Measurements from ENCODE around the gene CGNL1.

Gene CGNL1

DNA sequence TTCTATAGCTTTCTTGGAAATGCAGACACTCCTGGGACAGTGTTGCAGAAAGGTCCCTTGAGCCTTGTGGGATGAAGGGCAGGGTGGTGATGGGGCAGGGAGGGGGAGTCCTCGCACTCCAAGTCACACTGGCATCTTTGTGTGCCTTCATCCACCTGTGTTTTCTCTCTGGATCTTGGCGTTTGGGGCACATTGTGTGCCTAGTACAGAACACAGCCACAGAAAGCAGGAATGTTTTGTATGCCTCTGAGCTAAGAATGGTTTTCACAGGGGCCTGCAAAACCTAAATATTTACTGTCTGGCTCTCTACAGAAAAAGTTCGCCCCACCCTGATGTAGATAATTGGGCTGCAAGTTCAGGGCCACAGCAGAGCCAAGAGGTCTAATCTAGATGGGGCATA, 221.1 kb downstream of the CGNL1 start:
- no peak for DNase-seq (ENCODE audit: low read depth)

DNA sequence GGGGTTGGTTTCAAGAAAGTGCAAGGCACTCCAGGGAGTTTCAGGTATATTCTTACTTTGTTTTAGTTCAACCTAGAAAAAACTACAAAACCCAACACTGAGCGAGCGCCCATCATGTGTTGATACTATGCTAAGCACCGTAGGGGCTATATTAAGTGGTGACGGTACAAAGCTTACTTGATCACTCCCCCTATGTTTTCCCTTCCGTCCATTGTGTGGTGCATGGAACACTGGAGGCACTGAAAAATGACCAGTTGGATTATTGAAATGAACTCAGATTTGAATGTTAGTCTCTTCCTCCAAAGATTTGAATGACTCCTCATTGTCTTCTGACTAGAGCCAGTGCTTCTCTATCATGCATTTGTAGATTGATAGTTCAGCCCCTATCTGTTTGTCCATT, 222.0 kb downstream of the CGNL1 start:
- DNase-seq (ENCODE audit: low read depth): no peak

DNA sequence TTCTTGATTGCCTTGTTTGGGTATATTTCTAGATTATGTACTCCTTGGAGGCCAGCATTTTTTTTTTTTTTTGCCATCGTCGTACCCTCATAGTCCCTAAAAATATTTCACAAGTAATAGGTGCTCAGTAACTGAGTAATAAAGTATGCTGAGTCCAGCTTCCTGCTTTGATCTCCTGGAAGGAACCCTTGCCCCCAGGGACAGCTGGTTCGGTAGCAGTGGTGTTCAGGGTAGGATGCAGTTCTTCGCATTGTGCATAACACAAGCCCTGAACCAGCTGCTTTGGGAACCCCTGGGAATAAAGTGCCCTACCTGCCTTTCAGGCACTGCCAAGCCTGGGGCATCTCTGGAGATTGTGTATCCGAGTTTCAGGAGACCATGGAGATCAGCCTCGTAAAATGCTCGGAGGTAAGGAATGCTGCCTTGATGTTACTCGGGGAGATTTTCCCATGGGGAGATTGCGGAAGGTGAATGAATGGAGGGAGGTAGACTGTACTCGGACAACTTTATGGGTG, 223.0 kb downstream of the CGNL1 start:
- DNase-seq (ENCODE audit: low read depth): no peak

GRCh38 chr15:57600197-57600596, 223.9 kb downstream of the CGNL1 start:
- no peak for DNase-seq (ENCODE audit: low read depth)
